ENCODE results near the gene FBXW7. TPM values are rescaled to one million over a fixed set of nuclear protein-coding genes. Genes with fewer than 3 reads are reported as not detected.

The FBXW7 gene
- total RNA-seq, 6 experiments from 2014 or later, result 12.9 to 25.5 (median 17.6) TPM

GRCh38 chr4:152482211-152482610 lies 53.7 kb downstream of the FBXW7 start:
- no peak for DNase-seq
- intact Hi-C loops (cut with DNase I), result no loop called here
- Histone ChIP-seq H3K4me1 (peaks cover 0 to 41% (median 4%) of the 10 kb centered on the region in 4 donors), H3K9me3 (no peaks in the 10 kb centered on the region), H3K27me3 (no peaks in the 10 kb centered on the region), H3K4me3 (no peak overlapping the region), H3K36me3 (no peaks in the 10 kb centered on the region), H3K27ac (no peak overlapping the region)
- 91% methylated on average over 2 of the region's 2 CpGs for WGBS (ENCODE audit: insufficient coverage, low coverage, low lambda C conversion rate, missing lambda C conversion rate)
- ATAC-seq, result no peak
- TF ChIP-seq, protein P1, sequence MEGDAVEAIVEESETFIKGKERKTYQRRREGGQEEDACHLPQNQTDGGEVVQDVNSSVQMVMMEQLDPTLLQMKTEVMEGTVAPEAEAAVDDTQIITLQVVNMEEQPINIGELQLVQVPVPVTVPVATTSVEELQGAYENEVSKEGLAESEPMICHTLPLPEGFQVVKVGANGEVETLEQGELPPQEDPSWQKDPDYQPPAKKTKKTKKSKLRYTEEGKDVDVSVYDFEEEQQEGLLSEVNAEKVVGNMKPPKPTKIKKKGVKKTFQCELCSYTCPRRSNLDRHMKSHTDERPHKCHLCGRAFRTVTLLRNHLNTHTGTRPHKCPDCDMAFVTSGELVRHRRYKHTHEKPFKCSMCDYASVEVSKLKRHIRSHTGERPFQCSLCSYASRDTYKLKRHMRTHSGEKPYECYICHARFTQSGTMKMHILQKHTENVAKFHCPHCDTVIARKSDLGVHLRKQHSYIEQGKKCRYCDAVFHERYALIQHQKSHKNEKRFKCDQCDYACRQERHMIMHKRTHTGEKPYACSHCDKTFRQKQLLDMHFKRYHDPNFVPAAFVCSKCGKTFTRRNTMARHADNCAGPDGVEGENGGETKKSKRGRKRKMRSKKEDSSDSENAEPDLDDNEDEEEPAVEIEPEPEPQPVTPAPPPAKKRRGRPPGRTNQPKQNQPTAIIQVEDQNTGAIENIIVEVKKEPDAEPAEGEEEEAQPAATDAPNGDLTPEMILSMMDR (IDR thresholded peaks at IDR 0.05), result no peak
- TF ChIP-seq POLR2A (IDR thresholded peaks at IDR 0.05), result no peak

DNA sequence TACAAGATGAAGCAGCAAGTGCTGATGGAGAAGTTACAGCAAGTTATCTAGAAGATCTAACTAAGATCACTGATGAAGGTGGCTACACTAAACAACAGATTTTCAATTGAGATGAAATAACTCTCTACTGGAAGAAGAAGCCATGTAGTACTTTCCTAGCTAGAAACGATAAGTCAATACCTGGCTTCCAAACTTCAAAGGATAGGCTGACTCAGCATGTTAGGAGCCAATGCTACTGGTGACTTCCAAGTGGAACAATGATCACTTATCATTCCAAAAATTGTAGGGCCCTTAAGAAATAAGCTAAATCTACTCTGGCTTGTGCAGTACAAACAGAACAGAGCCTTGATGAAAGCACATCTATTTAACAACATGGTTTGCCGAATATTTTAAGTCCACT lies 55.0 kb downstream of the FBXW7 start:
- 32% methylated on average over 2 of the region's 2 CpGs for WGBS (ENCODE audit: insufficient coverage, low coverage, low lambda C conversion rate, missing lambda C conversion rate)
- H3K27ac ChIP-seq, result peak overlapping the region in 2 of 3 donors; percentile 22 to 35
- TF ChIP-seq, protein P1 (IDR thresholded peaks at IDR 0.05), result no peak
- no peak for TF ChIP-seq POLR2A (IDR thresholded peaks at IDR 0.05)
- H3K27me3 ChIP-seq, result no peaks in the 10 kb centered on the region
- ATAC-seq, result peak; percentile 37 to 68 (median 58)
- intact Hi-C loops (cut with DNase I), result no loop called here
- H3K4me1 ChIP-seq, result peaks cover 0 to 37% (median 4%) of the 10 kb centered on the region in 4 donors
- no peaks in the 10 kb centered on the region for H3K9me3 ChIP-seq
- no peak overlapping the region for H3K4me3 ChIP-seq
- DNase-seq, result no peak
- no peaks in the 10 kb centered on the region for H3K36me3 ChIP-seq

- no peak for DNase-seq
- H3K4me1 ChIP-seq, result peaks cover 0 to 40% (median 4%) of the 10 kb centered on the region in 4 donors
- H3K27ac ChIP-seq, result peak overlapping the region in 2 of 3 donors; percentile 22 to 34
- H3K36me3 ChIP-seq, result no peaks in the 10 kb centered on the region
- H3K4me3 ChIP-seq, result no peak overlapping the region
- ATAC-seq, result peak in 1 of 4 donors; percentile 6
- H3K27me3 ChIP-seq, result no peaks in the 10 kb centered on the region
- no peak for TF ChIP-seq POLR2A (IDR thresholded peaks at IDR 0.05)
- TF ChIP-seq, protein P1 (IDR thresholded peaks at IDR 0.05), result no peak
- H3K9me3 ChIP-seq, result no peaks in the 10 kb centered on the region
- intact Hi-C loops (cut with DNase I), result no loop called here
Observed at GRCh38 chr4:152480326-152480725, 55.6 kb downstream of the FBXW7 start.

DNA sequence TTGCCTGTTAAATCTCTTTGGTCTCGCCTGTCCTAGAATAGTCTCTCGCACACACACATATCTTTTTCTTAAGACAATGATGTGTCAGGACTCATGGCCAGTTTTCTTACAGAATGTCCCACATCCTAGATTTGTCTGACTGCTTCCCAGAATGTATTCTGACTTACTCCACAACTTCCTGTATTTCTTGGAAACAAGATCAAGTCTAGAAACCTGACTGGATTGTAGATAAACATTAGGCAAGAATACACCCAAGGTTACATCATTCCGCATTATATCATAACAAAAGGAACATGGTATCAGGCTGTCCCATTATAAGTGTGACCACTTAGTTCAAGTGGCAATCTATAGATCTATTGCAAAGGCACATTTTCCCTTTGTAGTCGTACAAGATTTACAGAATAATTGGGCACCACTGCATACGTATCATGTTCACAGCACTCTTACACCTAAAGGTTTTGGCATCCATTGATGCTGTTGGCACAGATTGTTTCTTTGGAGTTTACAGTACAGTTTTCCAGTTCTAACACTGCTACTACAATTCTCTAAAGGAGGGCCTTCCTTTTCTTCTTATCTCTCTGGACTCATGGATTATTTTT lies 56.4 kb downstream of the FBXW7 start:
- Histone ChIP-seq H3K4me1 (peaks cover 0 to 33% (median 4%) of the 10 kb centered on the region in 4 donors), H3K4me3 (no peak overlapping the region), H3K36me3 (no peaks in the 10 kb centered on the region), H3K27me3 (no peaks in the 10 kb centered on the region), H3K27ac (peak overlapping the region in 1 of 3 donors; percentile 26), H3K9me3 (no peaks in the 10 kb centered on the region)
- ATAC-seq (peak; percentile 38 to 79 (median 66)), DNase-seq (no peak)
- no peak for TF ChIP-seq POLR2A (IDR thresholded peaks at IDR 0.05)
- TF ChIP-seq, protein P1 (IDR thresholded peaks at IDR 0.05), result no peak
- intact Hi-C loops (cut with DNase I), result no loop called here
- WGBS (ENCODE audit: insufficient coverage, low coverage, low lambda C conversion rate, missing lambda C conversion rate), result 72% methylated on average over 5 of the region's 5 CpGs
